CD4-positive, alpha-beta T cell (primary cell): ENCODE data around the gene IMPDH2. TPM values are rescaled to one million over a fixed set of nuclear protein-coding genes. Genes with fewer than 3 reads are reported as not detected.

Source experiments
- ATAC-seq: fragments of 200-7000 bp; cut with Tn5 transposase; one replicate; pipeline ENCODE4 v1.10.0; 2022; ENCODE audit warnings: mild to moderate bottlenecking; ENCODE audit not compliant: poor library complexity
- CTCF ChIA-PET: fragments of 350-600 bp; sonication (Branson Sonifier 250); formaldehyde crosslinking; loops from one replicate; lab custom pipeline; 2021; ENCODE audit warnings: antibody characterized with exemption, inconsistent platforms; lab: Charles Lee
- POLR2A ChIA-PET: fragments of 350-600 bp; sonication (Branson Sonifier 250); formaldehyde crosslinking; loops from one replicate; lab custom pipeline; 2021; ENCODE audit warnings: antibody characterized with exemption, inconsistent platforms; lab: Charles Lee
- DNase-seq, 14 experiments: peaks; one replicate each; pipeline ENCODE4 v3.0.0-alpha.2; 2013 to 2020; ENCODE audit warnings: mixed read lengths in 2 of 14
- H3K27ac ChIP-seq, 2 donors: one replicate each; pipeline versions ENCODE4 v1.5.1 to v1.7.0; 2013; ENCODE audit warnings: low read length in 2 of 2, low read depth in 1 of 2, mild to moderate bottlenecking in 1 of 2
- H3K27me3 ChIP-seq, 2 experiments: 1 replicate in 1 of 2; 2 replicates in 1 of 2; pipeline versions ENCODE4 v1.6.1 to v1.7.0; 2013; ENCODE audit warnings: low read length in 2 of 2, control low read depth in 1 of 2, mild to moderate bottlenecking in 1 of 2, moderate library complexity in 1 of 2; ENCODE audit not compliant: insufficient read depth in 2 of 2, control insufficient read depth in 1 of 2
- H3K36me3 ChIP-seq: one replicate; pipeline ENCODE4 v1.6.1; 2013; ENCODE audit warnings: low read length, control low read depth; ENCODE audit not compliant: insufficient read depth
- H3K4me1 ChIP-seq: one replicate; pipeline ENCODE4 v1.6.1; 2013; ENCODE audit warnings: low read length, control low read depth; ENCODE audit not compliant: insufficient read depth
- H3K4me3 ChIP-seq: one replicate; pipeline ENCODE4 v1.5.1; 2013; ENCODE audit warnings: mild to moderate bottlenecking, low read length, moderate library complexity
- H3K9me3 ChIP-seq, 2 experiments: 1 replicate in 1 of 2; 2 replicates in 1 of 2; pipeline versions ENCODE4 v1.6.1 to v1.7.0; 2013; ENCODE audit warnings: low read length in 2 of 2, mild to moderate bottlenecking in 2 of 2, control low read depth in 1 of 2, moderate library complexity in 1 of 2; ENCODE audit not compliant: control insufficient read depth in 1 of 2, insufficient read depth in 1 of 2
- H3K27ac Mint-ChIP-seq: one replicate; pipeline ENCODE4 v1.8.0; 2020; ENCODE audit warnings: mixed read lengths
- H3K27me3 Mint-ChIP-seq: one replicate; pipeline ENCODE4 v1.8.0; 2021; ENCODE audit warnings: mixed read lengths
- H3K36me3 Mint-ChIP-seq: one replicate; pipeline ENCODE4 v1.8.0; 2021; ENCODE audit warnings: low read depth, mixed read lengths
- H3K4me1 Mint-ChIP-seq: one replicate; pipeline ENCODE4 v1.8.0; 2021; ENCODE audit warnings: low read depth, mixed read lengths
- H3K4me3 Mint-ChIP-seq: one replicate; pipeline ENCODE4 v1.8.0; 2020; ENCODE audit warnings: mild to moderate bottlenecking, mixed read lengths
- H3K9me3 Mint-ChIP-seq: one replicate; pipeline ENCODE4 v1.8.0; 2020; ENCODE audit warnings: mixed read lengths
- intact Hi-C, 2 experiments: fragments of 100-400 bp; cut with DNase I in 1 of 2; cut with micrococcal nuclease in 1 of 2; formaldehyde crosslinking; loops; one replicate each; pipeline versions ENCODE4 v1.15.1 to v1.9.0; 2023 to 2025; cut with DNase I, micrococcal nuclease
- total RNA-seq, 174 experiments: library from RNA in 2 of 174; stranded (reverse) in 2 of 174; gene quantifications; one replicate each; pipeline ENCODE4 v1.2.3 and lab custom pipeline; 2021 to 2026
- TF ChIP-seq, protein P1 (sequence below): fragments of 200-600 bp; IDR thresholded peaks from one replicate; pipeline ENCODE4 v1.8.0; 2022; ENCODE audit warnings: antibody characterized with exemption, mild to moderate bottlenecking

IMPDH2 gene
- total RNA-seq, 2 experiments from 2014 or later, result 133 to 135 TPM

DNA sequence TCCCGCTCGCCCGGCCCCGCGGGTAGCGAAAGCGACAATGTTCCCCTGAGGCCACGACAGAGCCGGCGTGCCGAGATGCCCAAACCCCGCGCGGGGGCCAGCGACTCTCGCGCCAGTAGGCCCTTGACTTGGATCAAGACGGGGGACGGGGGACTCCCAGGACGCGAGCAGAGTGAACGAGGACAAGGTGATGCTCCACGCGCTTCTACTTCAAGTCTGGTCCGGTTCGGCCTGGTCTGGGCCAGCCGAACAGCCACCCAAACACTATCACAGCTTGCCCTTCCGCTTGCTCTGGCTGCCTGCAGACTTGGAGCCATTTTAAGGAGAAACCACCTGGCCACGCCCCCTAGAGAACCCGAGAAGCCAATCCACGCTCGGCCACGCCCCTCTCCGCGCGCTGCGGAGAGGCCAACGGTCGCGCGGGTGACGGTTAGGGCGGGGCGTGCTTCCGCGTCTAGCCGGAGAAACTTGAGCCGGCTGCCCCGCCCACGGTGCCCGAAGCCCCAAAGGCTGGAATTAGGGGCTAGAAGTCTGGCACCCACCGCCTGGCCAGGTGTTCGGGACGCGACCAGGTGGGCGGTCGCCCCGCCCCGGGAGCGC, 7.9 kb downstream of the IMPDH2 start:
- no peaks in the 10 kb centered on the region for H3K9me3 Mint-ChIP-seq
- H3K36me3 Mint-ChIP-seq, result peaks cover 50% of the 10 kb centered on the region
- TF ChIP-seq, protein P1, sequence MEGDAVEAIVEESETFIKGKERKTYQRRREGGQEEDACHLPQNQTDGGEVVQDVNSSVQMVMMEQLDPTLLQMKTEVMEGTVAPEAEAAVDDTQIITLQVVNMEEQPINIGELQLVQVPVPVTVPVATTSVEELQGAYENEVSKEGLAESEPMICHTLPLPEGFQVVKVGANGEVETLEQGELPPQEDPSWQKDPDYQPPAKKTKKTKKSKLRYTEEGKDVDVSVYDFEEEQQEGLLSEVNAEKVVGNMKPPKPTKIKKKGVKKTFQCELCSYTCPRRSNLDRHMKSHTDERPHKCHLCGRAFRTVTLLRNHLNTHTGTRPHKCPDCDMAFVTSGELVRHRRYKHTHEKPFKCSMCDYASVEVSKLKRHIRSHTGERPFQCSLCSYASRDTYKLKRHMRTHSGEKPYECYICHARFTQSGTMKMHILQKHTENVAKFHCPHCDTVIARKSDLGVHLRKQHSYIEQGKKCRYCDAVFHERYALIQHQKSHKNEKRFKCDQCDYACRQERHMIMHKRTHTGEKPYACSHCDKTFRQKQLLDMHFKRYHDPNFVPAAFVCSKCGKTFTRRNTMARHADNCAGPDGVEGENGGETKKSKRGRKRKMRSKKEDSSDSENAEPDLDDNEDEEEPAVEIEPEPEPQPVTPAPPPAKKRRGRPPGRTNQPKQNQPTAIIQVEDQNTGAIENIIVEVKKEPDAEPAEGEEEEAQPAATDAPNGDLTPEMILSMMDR, result no peak
- no peaks in the 10 kb centered on the region for H3K27me3 Mint-ChIP-seq
- peak overlapping the region; percentile 90 for H3K27ac Mint-ChIP-seq
- Histone ChIP-seq H3K27me3 (no peaks in the 10 kb centered on the region), H3K36me3 (peaks cover 35% of the 10 kb centered on the region), H3K27ac (peak overlapping the region; percentile 92 to 98), H3K9me3 (no peaks in the 10 kb centered on the region), H3K4me1 (peaks cover 68% of the 10 kb centered on the region), H3K4me3 (peak overlapping the region; percentile 80)
- peak; percentile 79 for ATAC-seq
- intact Hi-C loops, result loop anchor here (1.0 to 10.0 kb wide), 10 partner anchors 8 to 913 kb away; partner anchors contain the start of genes QRICH1 (in 2 of the 2), APEH (in 1 of the 2), ARIH2 (in 1 of the 2) and IMPDH2 (in 1 of the 2)
- ChIA-PET POLR2A (interaction anchor here (0.5 to 12.0 kb wide), 26 partner anchors 8 to 1508 kb away, joined by 3 to 331 read pairs (median 6); partner anchors contain the start of genes ARIH2, CCDC71, DAG1 and ELP6), CTCF (interaction anchor here (0.5 to 5.2 kb wide), 19 partner anchors 9 to 1915 kb away, joined by 3 to 63 read pairs (median 4); partner anchors contain the start of genes IP6K2, KLHDC8B, P4HTM and QRICH1)
- H3K4me3 Mint-ChIP-seq, result peak overlapping the region; percentile 95
- DNase-seq, result peak; percentile 96 to 100 (median 98)
- peaks cover 48% of the 10 kb centered on the region for H3K4me1 Mint-ChIP-seq

DNA sequence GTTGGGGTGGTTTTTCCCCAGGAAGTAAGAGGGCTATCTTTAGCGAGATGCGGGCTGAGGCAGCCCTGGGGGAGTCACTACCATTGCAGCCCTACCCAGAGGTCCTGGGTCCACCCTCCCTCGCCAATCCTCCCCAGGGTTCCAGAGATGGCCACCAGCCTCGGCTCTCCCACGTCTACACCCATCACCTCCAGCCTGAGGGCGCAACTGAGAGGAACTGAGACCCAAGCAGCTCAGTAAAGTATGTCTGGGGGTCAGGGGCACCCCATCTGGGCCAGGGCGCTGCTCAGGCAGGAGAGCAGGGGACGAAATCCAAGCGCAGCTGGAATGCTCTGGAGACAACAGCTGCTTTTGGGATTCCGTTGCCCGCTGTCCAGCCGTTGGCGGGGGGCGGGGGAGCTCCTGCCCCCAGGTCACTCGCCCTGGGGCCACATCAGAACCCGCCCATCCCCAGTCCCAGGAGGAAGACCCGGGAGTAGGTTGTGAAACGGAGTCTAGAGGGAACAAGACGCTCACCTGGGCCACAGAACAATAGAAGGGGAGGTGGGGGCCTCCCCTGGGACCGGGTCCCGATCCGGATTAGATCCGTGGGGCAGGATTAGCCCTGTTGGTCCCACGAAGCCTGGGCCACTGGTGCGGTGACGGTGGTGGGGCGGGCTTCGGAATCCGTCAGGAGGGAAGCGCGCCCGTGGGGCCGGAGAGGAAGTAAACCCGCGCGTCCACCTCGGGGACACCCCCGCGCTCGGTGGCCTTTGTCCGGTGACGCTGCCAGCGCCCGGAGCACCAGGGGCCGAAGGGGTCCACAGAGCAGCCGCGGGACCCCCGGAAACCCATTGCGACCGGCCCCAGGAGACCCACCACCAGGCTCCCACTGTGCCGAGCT, 8.6 kb downstream of the IMPDH2 start:
- Histone ChIP-seq H3K4me3 (peak overlapping the region; percentile 80), H3K36me3 (peaks cover 30% of the 10 kb centered on the region), H3K9me3 (no peaks in the 10 kb centered on the region), H3K27me3 (no peaks in the 10 kb centered on the region), H3K27ac (peak overlapping the region; percentile 92 to 98), H3K4me1 (peaks cover 65% of the 10 kb centered on the region)
- ChIA-PET CTCF (interaction anchor here (0.7 to 5.2 kb wide), 6 partner anchors 9 to 304 kb away, joined by 3 to 63 read pairs (median 14); partner anchors contain the start of genes IMPDH2, IP6K2, KLHDC8B and P4HTM), POLR2A (interaction anchor here (0.5 to 12.0 kb wide), 14 partner anchors 8 to 1317 kb away, joined by 3 to 331 read pairs (median 16); partner anchors contain the start of genes ARIH2, IMPDH2, IP6K2 and P4HTM)
- H3K4me1 Mint-ChIP-seq, result peaks cover 45% of the 10 kb centered on the region
- peaks cover 46% of the 10 kb centered on the region for H3K36me3 Mint-ChIP-seq
- intact Hi-C loops, result loop anchor here (1.0 to 10.0 kb wide), 10 partner anchors 9 to 914 kb away; partner anchors contain the start of genes QRICH1 (in 2 of the 2), APEH (in 1 of the 2), ARIH2 (in 1 of the 2) and IMPDH2 (in 1 of the 2)
- ATAC-seq (no peak), DNase-seq (peak in 4 of 14 experiments; percentile 32 to 67 (median 56))
- H3K9me3 Mint-ChIP-seq, result no peaks in the 10 kb centered on the region
- H3K27ac Mint-ChIP-seq, result peak overlapping the region; percentile 90
- TF ChIP-seq, protein P1, result no peak
- H3K4me3 Mint-ChIP-seq, result peak overlapping the region; percentile 95
- H3K27me3 Mint-ChIP-seq, result no peaks in the 10 kb centered on the region

DNA sequence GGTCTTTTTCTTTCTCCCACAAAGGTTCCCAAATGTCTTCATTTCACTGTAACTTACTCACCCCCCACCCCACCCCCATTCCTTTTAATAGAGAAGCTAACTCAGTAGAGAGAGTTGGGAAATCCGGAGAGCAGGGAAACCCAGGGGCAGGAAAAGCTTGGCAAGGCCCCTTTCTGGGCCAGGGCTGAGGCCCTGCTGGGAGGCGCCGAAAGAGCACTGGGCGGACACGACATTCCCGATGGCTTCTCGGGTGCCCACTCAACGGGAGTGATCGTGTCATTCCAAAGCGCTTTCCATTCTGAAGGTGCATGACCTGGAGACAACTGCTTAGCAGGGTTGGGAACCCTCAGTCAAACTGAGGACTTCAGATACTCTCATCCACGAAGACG, 9.3 kb downstream of the IMPDH2 start:
- Histone ChIP-seq H3K4me3 (peak overlapping the region; percentile 80), H3K9me3 (no peaks in the 10 kb centered on the region), H3K27me3 (no peaks in the 10 kb centered on the region), H3K27ac (peak overlapping the region in 1 of 2 donors; percentile 92), H3K4me1 (peaks cover 62% of the 10 kb centered on the region), H3K36me3 (peaks cover 30% of the 10 kb centered on the region)
- H3K4me3 Mint-ChIP-seq, result peak overlapping the region; percentile 91
- H3K36me3 Mint-ChIP-seq, result peaks cover 46% of the 10 kb centered on the region
- no peaks in the 10 kb centered on the region for H3K9me3 Mint-ChIP-seq
- H3K27ac Mint-ChIP-seq, result peak overlapping the region; percentile 90
- H3K27me3 Mint-ChIP-seq, result no peaks in the 10 kb centered on the region
- intact Hi-C loops, result loop anchor here (2.0 to 10.0 kb wide), 8 partner anchors 13 to 915 kb away; partner anchors contain the start of genes APEH (in 1 of the 2), ARIH2 (in 1 of the 2), QRICH1 (in 1 of the 2) and RHOA (in 1 of the 2)
- POLR2A ChIA-PET, result interaction anchor here (0.5 to 12.0 kb wide), 7 partner anchors 9 to 1317 kb away, joined by 3 to 331 read pairs (median 28); partner anchors contain the start of genes IMPDH2, IP6K2, P4HTM and QARS1
- no peak for DNase-seq
- H3K4me1 Mint-ChIP-seq, result peaks cover 41% of the 10 kb centered on the region
- TF ChIP-seq, protein P1, result no peak
- no peak for ATAC-seq
- CTCF ChIA-PET, result interaction anchor here (0.7 to 5.2 kb wide), 4 partner anchors 9 to 151 kb away, joined by 3 to 63 read pairs (median 31); partner anchors contain the start of genes IMPDH2, KLHDC8B, P4HTM and WDR6
